HG02943 (cell line): ENCODE data around the gene RETN.

Source experiments
- ATAC-seq: cut with Tn5 transposase; IDR thresholded peaks from one replicate; pipeline ENCODE4 v1.9.1; 2021; ENCODE audit warnings: mild to moderate bottlenecking, low read depth, moderate library complexity; ENCODE audit not compliant: unreplicated experiment

Gene RETN

GRCh38 chr19:7655581-7655980 lies 13.3 kb upstream of the RETN start:
- ATAC-seq = no peak

DNA sequence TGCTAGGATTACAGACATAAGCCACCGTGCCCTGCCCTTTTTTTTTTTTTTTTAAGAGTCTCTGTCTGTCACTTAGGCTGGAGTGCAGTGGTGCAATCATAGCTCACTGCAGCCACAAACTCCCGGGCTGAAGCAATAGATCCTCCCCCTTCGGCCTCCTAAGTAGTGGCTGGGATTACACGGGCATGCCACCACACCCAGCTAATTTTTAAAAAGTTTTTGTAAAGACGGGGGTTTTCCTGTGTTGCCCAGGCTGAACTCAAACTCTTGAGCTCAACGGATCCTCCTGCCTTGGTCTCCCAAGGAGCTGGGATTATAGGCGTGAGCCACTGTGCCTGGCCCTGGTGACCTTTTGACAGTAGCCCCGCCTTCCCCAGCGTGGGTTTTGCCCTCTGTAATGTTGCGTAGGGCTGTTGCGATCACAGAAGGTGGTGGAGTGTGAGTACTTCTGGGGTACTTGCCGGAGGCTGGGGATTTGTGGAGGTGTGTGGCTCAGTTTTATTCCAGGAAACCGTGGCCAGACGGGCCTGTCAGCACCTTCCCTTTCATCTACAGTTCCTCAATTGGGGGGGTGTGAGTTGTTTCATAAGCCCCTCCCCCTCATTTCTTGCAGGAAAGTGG lies 11.6 kb upstream of the RETN start:
- ATAC-seq = no peak

GRCh38 chr19:7658219-7658686 lies 10.6 kb upstream of the RETN start:
- ATAC-seq = no peak

- no peak for ATAC-seq
Observed at GRCh38 chr19:7661744-7662538, 6.9 kb upstream of the RETN start.

DNA sequence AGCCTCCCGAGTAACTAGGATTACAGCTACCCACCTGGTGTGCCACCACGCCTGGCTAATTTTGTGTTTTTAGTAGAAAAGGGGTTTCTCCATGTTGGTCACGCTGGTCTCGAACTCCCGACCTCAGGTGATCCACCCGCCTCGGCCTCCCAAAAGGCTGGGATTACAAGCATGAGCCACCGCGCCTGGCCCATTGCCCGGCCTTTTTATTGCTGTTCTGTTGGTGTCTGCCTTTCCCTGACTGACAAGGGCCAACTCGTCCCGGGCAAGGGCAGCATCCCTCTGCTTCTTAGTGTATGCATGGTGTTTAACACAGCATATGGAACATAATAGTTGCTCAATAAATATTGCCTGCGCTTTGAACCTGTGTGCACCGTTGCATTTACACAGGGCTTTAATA lies 6.2 kb upstream of the RETN start:
- no peak for ATAC-seq

GRCh38 chr19:7663706-7664105 lies 5.1 kb upstream of the RETN start:
- no peak for ATAC-seq

- no peak for ATAC-seq
Observed at GRCh38 chr19:7665076-7665475, 3.8 kb upstream of the RETN start.

- ATAC-seq = no peak
Observed at GRCh38 chr19:7669641-7670040, 792 bp downstream of the RETN start.

- ATAC-seq = no peak
Observed at GRCh38 chr19:7670150-7670783, 1.4 kb downstream of the RETN start.

- no peak for ATAC-seq
Observed at GRCh38 chr19:7670790-7671189, 1.9 kb downstream of the RETN start.

DNA sequence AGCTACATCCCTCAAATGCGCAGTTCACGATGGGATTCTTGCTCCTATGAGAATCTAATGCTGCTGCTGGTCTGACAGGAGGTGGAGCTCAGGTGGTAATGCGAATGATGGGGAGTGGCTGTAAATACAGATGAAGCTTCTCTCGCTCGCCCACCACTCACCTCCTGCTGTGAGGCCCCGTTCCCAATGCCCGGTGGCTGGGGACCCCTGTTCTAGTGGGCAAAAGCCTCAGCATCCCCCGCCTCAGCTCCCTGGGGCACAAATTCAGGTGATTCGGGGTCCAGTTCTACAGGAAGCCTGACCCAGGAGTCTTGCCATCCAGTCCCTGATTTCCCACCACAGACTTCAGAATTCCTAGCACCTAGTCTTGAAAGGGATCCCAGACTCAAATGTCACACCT lies 3.7 kb downstream of the RETN start:
- ATAC-seq = no peak

GRCh38 chr19:7674010-7675005 lies 5.5 kb downstream of the RETN start:
- no peak for ATAC-seq

- ATAC-seq = no peak
Observed at GRCh38 chr19:7676376-7676775, 7.5 kb downstream of the RETN start.

DNA sequence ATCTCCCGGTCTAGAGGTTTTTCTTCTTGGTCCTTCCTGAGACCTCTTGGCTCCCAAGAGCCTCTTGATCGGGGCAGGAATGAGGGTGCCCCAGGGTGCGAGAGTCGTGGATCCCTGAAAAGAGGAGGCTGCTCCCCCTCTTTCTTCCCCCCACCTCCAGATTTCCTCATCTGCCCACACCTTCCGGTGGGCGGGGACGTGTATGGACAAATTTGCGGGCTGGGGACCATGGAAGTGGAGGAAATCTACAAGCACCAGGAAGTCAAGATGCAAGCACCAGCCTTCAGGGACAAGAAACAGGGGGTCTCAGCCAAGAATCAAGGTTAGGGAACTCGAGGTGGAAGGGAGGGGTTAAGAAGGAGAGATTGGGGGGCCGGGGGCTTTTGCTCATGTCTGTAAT lies 8.0 kb downstream of the RETN start, which contains the start of gene MCEMP1:
MCEMP1 (plus strand) TSS at position 237 of the 400 bp plus-strand sequence; CDS start at position 268, 31 bp downstream.
- ATAC-seq = no peak

GRCh38 chr19:7677669-7678311 lies 8.9 kb downstream of the RETN start:
- ATAC-seq = no peak

DNA sequence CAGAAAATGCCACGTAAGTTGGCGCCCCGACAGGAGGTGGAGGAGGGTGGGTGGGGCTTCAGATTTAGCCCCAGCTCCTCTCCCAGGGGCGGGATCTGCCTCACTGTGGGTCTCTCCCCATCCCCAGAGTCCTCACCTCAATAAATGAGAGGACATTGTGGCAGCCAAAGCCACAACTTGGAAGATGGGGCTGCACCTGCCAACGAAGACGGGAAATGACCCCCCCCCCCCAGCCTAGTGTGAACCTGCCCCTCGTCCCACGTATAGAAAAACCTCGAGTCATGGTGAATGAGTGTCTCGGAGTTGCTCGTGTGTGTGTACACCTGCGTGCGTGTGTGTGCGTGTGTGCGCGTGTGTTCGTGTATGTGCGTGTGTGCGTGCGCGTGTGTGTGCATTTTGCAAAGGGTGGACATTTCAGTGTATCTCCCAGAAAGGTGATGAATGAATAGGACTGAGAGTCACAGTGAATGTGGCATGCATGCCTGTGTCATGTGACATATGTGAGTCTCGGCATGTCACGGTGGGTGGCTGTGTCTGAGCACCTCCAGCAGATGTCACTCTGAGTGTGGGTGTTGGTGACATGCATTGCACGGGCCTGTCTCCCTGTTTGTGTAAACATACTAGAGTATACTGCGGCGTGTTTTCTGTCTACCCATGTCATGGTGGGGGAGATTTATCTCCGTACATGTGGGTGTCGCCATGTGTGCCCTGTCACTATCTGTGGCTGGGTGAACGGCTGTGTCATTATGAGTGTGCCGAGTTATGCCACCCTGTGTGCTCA lies 10.3 kb downstream of the RETN start:
- no peak for ATAC-seq

GRCh38 chr19:7679771-7680605 lies 11.1 kb downstream of the RETN start:
- no peak for ATAC-seq
